ENCODE results near the gene SUPT20H. TPM values are rescaled to one million over a fixed set of nuclear protein-coding genes. Genes with fewer than 3 reads are reported as not detected.
"Not testable (repeated sequence)": the region's sequence is repeated elsewhere in the genome, so short reads cannot be mapped to it uniquely, and the experiment has no call there.

SUPT20H gene
- total RNA-seq, 1 donor from 2014 or later = 57.9 TPM

GRCh38 chr13:37069597-37070103 is 10.2 kb upstream of the SUPT20H start:
- DNase-seq = no peak

DNA sequence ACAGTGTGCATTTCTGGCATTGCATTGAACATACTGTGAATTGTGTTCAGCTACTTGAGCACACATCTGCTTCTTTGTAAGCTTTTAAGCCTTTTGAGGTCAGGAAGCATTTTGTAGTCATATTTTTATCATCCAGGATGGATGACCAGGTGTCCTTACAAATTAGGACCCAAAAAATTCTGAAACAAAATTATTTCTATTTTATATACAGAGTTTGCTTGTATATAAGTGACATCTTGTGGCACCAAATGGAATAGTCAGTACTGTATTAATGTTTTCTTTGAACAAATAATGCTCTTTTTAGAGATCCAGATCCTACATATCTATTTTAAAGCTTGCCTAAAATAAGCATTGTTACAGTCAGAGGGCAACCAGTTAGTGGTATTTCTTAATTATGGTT is 9.5 kb upstream of the SUPT20H start:
- DNase-seq = no peak

DNA sequence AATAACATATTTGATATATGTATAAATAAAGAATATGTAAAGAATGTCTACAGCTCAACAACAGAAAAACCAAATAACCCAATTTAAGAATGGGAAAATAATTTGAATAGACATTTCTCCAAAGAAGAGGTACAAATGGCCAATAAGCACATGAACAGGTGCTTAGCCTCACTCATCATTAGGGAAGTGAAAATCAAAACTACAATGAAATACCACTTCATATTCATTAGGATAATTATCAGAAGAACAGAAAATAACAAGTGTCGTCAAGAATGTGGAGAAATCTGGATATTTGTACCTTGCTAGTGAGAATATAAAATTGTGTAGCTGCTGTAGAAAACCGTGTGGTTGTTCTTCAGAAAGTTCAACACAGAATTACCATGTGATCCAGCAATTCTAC is 8.4 kb upstream of the SUPT20H start:
- no peak for DNase-seq

DNA sequence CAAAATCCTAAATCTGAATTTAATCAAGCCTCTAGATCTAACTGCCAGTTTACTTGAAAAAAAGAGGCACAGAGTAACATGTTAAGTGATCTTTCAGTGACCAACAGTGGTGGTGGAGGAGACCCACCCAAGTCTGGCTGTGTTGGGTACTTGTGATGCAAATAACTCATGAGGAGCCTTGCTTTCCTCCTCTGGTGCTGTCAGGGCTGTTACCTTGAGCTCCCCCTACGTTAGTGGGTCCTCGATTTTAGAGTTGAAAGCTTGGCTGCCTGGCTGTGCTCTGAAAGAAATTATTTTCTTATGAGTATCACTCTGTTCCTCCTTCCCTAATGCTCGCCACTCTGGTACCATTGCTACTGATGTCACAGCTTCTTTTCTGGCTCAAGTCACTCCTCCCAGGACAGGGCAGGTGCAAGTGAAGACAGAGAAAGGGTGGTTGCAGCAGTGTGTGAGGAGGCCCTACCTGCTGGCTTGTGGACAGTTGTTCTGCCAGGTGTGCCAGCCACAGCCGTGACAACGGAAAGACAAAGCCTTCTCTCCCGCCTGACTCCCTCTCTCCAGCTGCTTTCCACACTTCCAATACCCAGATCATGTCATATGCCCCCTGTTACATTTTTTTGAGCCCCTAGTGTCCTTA is 6.5 kb upstream of the SUPT20H start:
- no peak for DNase-seq

DNA sequence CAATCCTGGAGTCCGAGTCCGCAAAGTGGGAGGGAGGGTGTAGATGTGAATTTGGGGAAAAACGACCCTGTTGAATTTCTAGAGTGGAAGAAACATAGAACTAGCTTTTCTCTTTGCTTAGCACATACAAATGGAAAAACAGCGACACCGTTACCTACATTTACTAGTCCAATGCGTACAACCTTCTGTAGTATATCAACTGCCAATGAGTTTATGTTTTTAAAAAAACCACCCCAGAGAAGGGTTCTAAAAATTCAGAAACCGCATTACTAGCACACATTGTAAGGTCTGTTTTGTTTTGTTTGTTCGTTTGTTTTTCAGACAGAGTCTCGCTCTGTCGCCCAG is 332 bp upstream of the SUPT20H start:
- DNase-seq = no peak

DNA sequence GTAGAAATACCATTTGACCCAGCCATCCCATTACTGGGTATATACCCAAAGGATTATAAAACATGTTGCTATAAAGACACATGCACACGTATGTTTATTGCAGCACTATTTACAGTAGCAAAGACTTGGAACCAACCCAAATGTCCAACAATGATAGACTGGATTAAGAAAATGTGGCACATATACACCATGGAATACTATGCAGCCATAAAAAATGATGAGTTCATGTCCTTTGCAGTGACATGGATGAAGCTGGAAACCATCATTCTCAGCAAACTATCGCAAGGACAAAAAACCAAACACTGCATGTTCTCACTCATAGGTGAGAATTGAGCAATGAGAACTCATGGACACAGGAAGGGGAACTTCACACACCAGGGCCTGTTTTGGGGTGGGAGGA is 3.3 kb downstream of the SUPT20H start:
- not testable (repeated sequence) for DNase-seq

- DNase-seq = not testable (repeated sequence)
Measured at GRCh38 chr13:37053111-37053510, 6.4 kb downstream of the SUPT20H start.

GRCh38 chr13:37049810-37050209 is 9.7 kb downstream of the SUPT20H start:
- DNase-seq = no peak

- no peak for DNase-seq
Measured at GRCh38 chr13:37047846-37048245, 11.6 kb downstream of the SUPT20H start.

DNA sequence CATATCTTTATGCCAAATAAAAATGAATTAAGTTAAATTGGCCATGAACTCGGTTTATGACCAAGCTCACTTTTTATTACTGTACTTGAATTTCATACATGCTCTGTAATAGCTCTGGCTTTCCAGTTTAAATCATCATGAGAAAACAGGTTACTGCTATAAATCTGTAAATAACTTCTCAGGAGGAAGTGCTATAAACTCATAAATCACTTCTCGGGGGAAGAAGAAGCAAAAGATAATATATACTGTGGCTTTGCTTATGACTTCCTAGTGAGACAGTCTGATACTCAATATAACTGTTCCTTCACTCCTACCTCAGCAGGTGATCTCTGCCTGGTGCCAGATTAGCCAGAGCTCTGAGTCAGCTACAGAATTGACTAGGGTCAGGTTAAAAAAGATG is 12.5 kb downstream of the SUPT20H start:
- DNase-seq = no peak

- DNase-seq = no peak
Measured at GRCh38 chr13:37046062-37046461, 13.4 kb downstream of the SUPT20H start.

DNA sequence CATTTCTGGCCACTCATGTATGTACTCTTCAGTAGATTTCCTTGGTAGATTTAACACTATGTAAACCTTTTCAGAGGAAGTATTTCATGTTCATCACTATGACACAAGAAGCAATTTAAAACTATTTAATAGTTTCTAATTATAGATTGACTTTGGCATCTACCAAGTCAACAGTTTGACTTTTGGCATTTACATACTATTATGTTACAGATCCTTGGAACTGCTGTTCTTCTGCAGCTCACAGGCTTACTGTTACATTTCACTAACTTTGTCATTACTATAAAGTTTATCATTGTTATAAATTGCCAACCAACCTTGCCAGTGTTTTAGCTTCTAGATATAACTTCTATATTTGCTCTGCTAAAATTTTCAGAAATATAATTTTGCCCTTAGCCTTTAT is 18.7 kb downstream of the SUPT20H start:
- DNase-seq = no peak

DNA sequence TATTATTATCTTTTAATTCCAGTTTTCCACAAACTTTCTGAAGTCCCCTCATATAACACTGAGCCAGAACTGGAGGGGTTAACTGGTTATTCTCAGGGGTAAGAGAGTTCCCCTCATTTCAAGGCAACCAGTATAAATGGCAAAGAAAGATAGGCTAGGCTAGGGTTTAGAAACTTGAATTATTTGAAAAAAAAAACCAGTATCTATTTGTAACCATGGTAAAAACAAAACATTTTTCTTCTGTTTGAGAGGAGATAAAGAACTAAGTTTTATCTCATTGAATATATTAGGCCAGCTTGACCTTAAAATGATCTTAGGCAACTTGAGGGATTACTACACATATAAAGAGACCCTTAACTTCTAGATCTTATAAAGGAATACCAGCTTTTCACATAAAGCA is 19.6 kb downstream of the SUPT20H start:
- DNase-seq = no peak

DNA sequence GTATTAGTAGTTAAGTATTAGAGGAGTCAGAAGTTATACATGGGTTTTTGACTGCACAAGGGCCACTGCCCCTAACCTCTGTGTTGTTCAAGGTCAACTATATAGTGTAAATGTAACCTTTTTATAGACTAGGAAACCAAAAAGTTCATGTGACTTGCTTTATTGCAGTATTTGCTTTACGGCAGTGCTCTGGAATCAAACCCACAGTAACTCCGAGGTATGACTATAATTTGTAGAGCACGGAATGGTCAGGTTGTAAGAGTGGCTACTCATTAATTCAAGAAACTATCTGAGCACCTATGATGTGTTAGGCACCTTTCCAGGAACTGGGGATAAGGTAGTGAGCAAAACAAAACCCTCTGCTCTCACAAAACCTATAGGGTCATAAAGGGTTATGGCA is 22.2 kb downstream of the SUPT20H start:
- DNase-seq = no peak

DNA sequence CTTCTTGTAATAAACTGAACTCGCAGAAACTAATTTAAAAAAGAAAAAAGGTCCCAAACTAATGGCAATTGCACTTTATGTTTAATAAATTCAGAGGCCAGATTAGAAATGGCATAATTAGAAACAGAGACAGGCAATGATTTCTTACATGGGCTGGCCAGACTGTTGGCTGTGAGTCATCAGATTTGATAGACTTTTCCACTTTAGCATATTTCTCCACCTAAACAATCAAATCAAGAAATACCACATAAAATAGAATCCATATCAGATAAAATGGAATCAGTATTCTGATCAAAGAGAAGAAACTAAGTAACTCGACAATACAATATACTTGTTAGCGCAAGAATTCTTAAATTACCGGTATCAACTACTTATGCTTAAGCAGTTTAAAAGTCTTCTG is 29.9 kb downstream of the SUPT20H start:
- no peak for DNase-seq

DNA sequence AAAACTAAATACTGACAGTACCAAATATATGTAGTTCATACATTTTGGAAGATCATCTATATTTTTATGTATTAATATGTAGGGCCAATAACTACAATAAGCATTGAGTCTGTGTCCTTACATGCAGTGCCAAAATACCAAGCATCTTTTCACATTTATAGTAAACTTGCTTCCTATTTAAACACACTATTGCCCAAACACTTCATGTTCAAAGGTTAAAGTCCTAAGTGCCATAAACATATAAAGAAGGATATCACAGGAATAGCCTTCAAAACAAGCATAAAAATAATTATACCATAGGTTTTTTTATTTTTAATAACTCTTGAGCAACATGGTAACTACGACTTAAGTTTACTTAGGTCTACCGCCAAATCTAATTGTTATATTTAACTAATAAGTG is 31.8 kb downstream of the SUPT20H start:
- no peak for DNase-seq

DNA sequence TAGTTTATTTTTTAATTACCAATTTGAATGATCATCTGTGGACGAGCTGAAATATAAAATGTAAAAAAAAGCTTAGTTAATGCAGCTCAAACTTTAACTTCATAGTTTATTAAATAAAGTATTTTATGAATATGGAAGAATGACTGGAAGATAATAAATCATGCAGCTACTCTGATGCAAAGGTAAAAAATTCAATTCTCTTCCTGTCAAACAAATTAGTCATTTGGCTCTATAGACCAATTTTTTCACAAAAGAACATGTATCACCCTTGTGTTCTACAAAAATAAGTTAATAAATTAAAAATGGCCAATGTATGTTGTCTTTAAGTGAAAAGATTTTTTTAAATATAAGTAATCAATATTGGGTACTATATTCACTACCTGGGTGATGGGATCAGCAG is 32.7 kb downstream of the SUPT20H start:
- DNase-seq = no peak

DNA sequence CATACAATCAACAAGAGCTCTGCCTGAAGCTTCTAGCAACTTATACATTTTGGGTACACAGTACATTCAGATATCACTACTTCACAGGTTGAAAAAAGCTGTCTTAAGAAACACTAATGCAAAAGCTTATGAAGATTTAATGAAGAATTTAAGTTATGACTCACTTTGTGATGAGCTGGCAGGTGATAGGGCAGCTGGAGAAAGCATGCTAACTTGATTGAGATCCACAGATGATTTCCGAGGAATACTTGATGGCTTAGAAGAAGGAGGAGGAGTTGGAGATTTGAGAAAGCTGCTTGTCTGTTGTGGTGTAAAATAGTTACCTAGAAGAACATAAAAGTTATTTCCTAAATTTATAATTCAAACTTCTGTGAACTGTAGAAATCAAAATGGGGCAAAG is 35.6 kb downstream of the SUPT20H start:
- no peak for DNase-seq

DNA sequence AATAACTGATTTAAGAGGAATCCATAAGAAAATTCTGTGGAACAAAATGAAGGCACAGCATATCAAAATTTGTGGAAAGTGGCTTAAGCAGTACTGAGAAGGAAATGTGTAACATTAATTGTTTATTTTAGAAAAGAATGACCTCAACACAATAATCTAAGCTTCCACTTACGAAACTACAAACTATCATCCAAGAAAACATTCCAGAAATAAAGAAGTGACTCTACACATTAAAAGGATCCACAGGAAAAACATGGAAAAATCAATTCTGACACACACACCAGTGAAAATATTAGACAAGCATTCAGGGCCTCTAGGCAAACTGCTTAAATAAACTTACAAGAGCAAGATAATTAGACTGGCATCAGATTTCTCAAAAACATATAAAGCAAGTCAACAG is 44.9 kb downstream of the SUPT20H start:
- no peak for DNase-seq

- no peak for DNase-seq
Measured at GRCh38 chr13:37011788-37012187, 47.7 kb downstream of the SUPT20H start.

GRCh38 chr13:37011002-37011401 is 48.5 kb downstream of the SUPT20H start:
- DNase-seq = no peak

- DNase-seq = no peak
Measured at GRCh38 chr13:37010424-37010823, 49.1 kb downstream of the SUPT20H start.

- DNase-seq = no peak
Measured at GRCh38 chr13:37009692-37010091, 49.8 kb downstream of the SUPT20H start.

DNA sequence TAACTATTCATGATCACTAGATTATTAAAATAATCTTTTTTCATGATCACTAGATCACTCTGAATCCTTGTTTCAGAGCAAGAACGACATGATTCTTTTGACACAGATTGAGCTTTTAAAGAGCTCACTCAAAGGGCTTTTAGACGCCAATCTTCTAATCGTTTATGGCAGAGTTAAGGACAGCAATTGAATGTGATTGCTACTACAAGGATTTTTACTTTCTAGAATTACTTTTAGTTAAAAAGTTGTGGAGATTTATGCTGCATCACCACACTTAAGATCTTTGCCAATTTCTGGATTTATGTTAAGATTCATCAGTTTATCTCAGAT is 57.6 kb downstream of the SUPT20H start:
- DNase-seq = no peak

- peak; percentile 87 for DNase-seq
Measured at GRCh38 chr13:36999054-36999714, 60.3 kb downstream of the SUPT20H start, which contains the start of gene ALG5. ALG5 (minus strand) TSS chr13:36999340; CDS start chr13:36999300, 40 bp downstream.

Data from skin of body (tissue), 2 donors.